Upper lobe of right lung (tissue), 1 donor: ENCODE data around the gene KCNH3. TPM values are rescaled to one million over a fixed set of nuclear protein-coding genes. Genes with fewer than 3 reads are reported as not detected.

Experiments used
- ATAC-seq: fragments of 200-7000 bp; cut with Tn5 transposase; one replicate; pipeline ENCODE4 v1.9.1; 2020; ENCODE audit warnings: mild to moderate bottlenecking, moderate library complexity
- DNase-seq: peaks from one replicate; pipeline ENCODE4 v3.0.0-alpha.2; 2020
- H3K27ac ChIP-seq: fragments of 200-600 bp; one replicate; pipeline ENCODE4 v1.8.0; 2022
- H3K27me3 ChIP-seq: fragments of 200-600 bp; one replicate; pipeline ENCODE4 v1.8.0; 2022; ENCODE audit warnings: mild to moderate bottlenecking
- H3K36me3 ChIP-seq: fragments of 200-600 bp; one replicate; pipeline ENCODE4 v1.8.0; 2022
- H3K4me1 ChIP-seq: fragments of 200-600 bp; one replicate; pipeline ENCODE4 v1.8.0; 2022
- H3K4me3 ChIP-seq: fragments of 200-600 bp; one replicate; pipeline ENCODE4 v1.8.0; 2022; ENCODE audit warnings: mild to moderate bottlenecking
- H3K9me3 ChIP-seq: fragments of 200-600 bp; one replicate; pipeline ENCODE4 v1.8.0; 2022
- CTCF ChIP-seq: fragments of 200-600 bp; IDR thresholded peaks from one replicate; pipeline ENCODE4 v1.8.0; 2022; ENCODE audit warnings: antibody characterized with exemption
- intact Hi-C: fragments of 100-400 bp; cut with DNase I; formaldehyde crosslinking; loops from one replicate; pipeline ENCODE4 v1.11.0; 2022
- total RNA-seq: library from RNA; stranded (reverse); fragmentation: NEBNext Ultra II Directional; extraction: Animal tissue kit (Norgen Biotek cat#: 25700); gene quantifications from one replicate; pipeline ENCODE4 v1.2.1, GENCODE V29; 2021
- donor health status: DM: no; HTN: yes; CAD: no; lungs with severe emphysema.

The KCNH3 gene
- total RNA-seq, 1 donor from 2014 or later: 0.90 TPM

GRCh38 chr12:49519574-49519936 lies 19.3 kb upstream of the KCNH3 start:
- intact Hi-C loops: loop anchor here (5.0 kb wide), 1 partner anchor 162 kb away; no protein-coding TSS in a partner anchor
- DNase-seq (no peak), ATAC-seq (no peak)
- Histone ChIP-seq H3K36me3 (peaks cover 10% of the 10 kb centered on the region), H3K4me3 (no peak overlapping the region), H3K4me1 (no peaks in the 10 kb centered on the region), H3K27ac (no peak overlapping the region), H3K9me3 (no peaks in the 10 kb centered on the region), H3K27me3 (no peaks in the 10 kb centered on the region)
- no peak for TF ChIP-seq CTCF

- H3K27ac ChIP-seq: no peak overlapping the region
- no peaks in the 10 kb centered on the region for H3K4me1 ChIP-seq
- H3K27me3 ChIP-seq: no peaks in the 10 kb centered on the region
- intact Hi-C loops: no loop called here
- ATAC-seq (no peak), DNase-seq (no peak)
- no peaks in the 10 kb centered on the region for H3K9me3 ChIP-seq
- TF ChIP-seq CTCF: no peak
- H3K36me3 ChIP-seq: peaks cover 28% of the 10 kb centered on the region
- no peak overlapping the region for H3K4me3 ChIP-seq
These were observed 17.4 kb upstream of the KCNH3 start for GRCh38 chr12:49521389-49521788.

- H3K27me3 ChIP-seq: no peaks in the 10 kb centered on the region
- TF ChIP-seq CTCF: no peak
- no peak for ATAC-seq
- no peak for DNase-seq
- H3K9me3 ChIP-seq: no peaks in the 10 kb centered on the region
- H3K4me3 ChIP-seq: no peak overlapping the region
- intact Hi-C loops: no loop called here
- H3K36me3 ChIP-seq: peaks cover 31% of the 10 kb centered on the region
- no peaks in the 10 kb centered on the region for H3K4me1 ChIP-seq
- no peak overlapping the region for H3K27ac ChIP-seq
These were observed 14.0 kb upstream of the KCNH3 start for GRCh38 chr12:49524660-49525324.

GRCh38 chr12:49525942-49526341 lies 12.9 kb upstream of the KCNH3 start:
- Histone ChIP-seq H3K36me3 (peaks cover 31% of the 10 kb centered on the region), H3K27ac (no peak overlapping the region), H3K4me1 (no peaks in the 10 kb centered on the region), H3K9me3 (no peaks in the 10 kb centered on the region), H3K27me3 (no peaks in the 10 kb centered on the region), H3K4me3 (no peak overlapping the region)
- intact Hi-C loops: no loop called here
- DNase-seq (no peak), ATAC-seq (no peak)
- TF ChIP-seq CTCF: no peak

- TF ChIP-seq CTCF: no peak
- no peaks in the 10 kb centered on the region for H3K9me3 ChIP-seq
- ATAC-seq: no peak
- H3K36me3 ChIP-seq: peaks cover 29% of the 10 kb centered on the region
- DNase-seq: no peak
- no peak overlapping the region for H3K4me3 ChIP-seq
- no peaks in the 10 kb centered on the region for H3K27me3 ChIP-seq
- no peaks in the 10 kb centered on the region for H3K4me1 ChIP-seq
- no peak overlapping the region for H3K27ac ChIP-seq
- intact Hi-C loops: no loop called here
These were observed 11.3 kb upstream of the KCNH3 start for GRCh38 chr12:49527361-49528130.
